Activated CD4-positive, CD25-positive, alpha-beta regulatory T cell treated with anti-CD3 and anti-CD28 coated beads, Interleukin-2, amount 50 U/mL, for 24 hours (primary cell): ENCODE data around the gene PATJ.

Source experiments
- ATAC-seq, 2 donors: fragments of 150-1000 bp; cut with Tn5 transposase; one replicate each; pipeline ENCODE4 v1.10.0; 2021; ENCODE audit warnings: mild to moderate bottlenecking in 1 of 2, moderate library complexity in 1 of 2

Gene PATJ

GRCh38 chr1:61993331-61993961, 251.2 kb downstream of the PATJ start:
- ATAC-seq, result no peak

- no peak for ATAC-seq
These were observed 253.4 kb downstream of the PATJ start for GRCh38 chr1:61995641-61996040.

GRCh38 chr1:61997123-61997522, 254.8 kb downstream of the PATJ start:
- ATAC-seq, result no peak

GRCh38 chr1:62003777-62004176, 261.5 kb downstream of the PATJ start:
- ATAC-seq, result no peak

- no peak for ATAC-seq
These were observed 264.4 kb downstream of the PATJ start for GRCh38 chr1:62006690-62007089.

GRCh38 chr1:62011006-62011405, 268.7 kb downstream of the PATJ start:
- no peak for ATAC-seq

- ATAC-seq, result no peak
These were observed 269.8 kb downstream of the PATJ start for GRCh38 chr1:62012095-62012494.

GRCh38 chr1:62012836-62013235, 270.6 kb downstream of the PATJ start:
- no peak for ATAC-seq

GRCh38 chr1:62013264-62013663, 271.0 kb downstream of the PATJ start:
- ATAC-seq, result no peak

- no peak for ATAC-seq
These were observed 280.2 kb downstream of the PATJ start for GRCh38 chr1:62022382-62022983.

GRCh38 chr1:62024690-62025089, 282.4 kb downstream of the PATJ start:
- ATAC-seq, result no peak

GRCh38 chr1:62025154-62025553, 282.9 kb downstream of the PATJ start:
- ATAC-seq, result no peak

GRCh38 chr1:62025892-62026291, 283.6 kb downstream of the PATJ start:
- ATAC-seq, result no peak

GRCh38 chr1:62029704-62030103, 287.4 kb downstream of the PATJ start:
- no peak for ATAC-seq

GRCh38 chr1:62034790-62035189, 292.5 kb downstream of the PATJ start:
- no peak for ATAC-seq

GRCh38 chr1:62037274-62037673, 295.0 kb downstream of the PATJ start:
- ATAC-seq, result no peak

GRCh38 chr1:62038594-62039284, 296.5 kb downstream of the PATJ start:
- no peak for ATAC-seq

GRCh38 chr1:62040450-62040849, 298.2 kb downstream of the PATJ start:
- no peak for ATAC-seq

- ATAC-seq, result no peak
These were observed 298.7 kb downstream of the PATJ start for GRCh38 chr1:62040973-62041372.

GRCh38 chr1:62043154-62043553, 300.9 kb downstream of the PATJ start:
- ATAC-seq, result no peak

- ATAC-seq, result no peak
These were observed 303.3 kb downstream of the PATJ start for GRCh38 chr1:62045574-62045973.

GRCh38 chr1:62046927-62047326, 304.6 kb downstream of the PATJ start:
- no peak for ATAC-seq

- ATAC-seq, result no peak
These were observed 307.9 kb downstream of the PATJ start for GRCh38 chr1:62050165-62050564.

GRCh38 chr1:62052946-62053345, 310.7 kb downstream of the PATJ start:
- ATAC-seq, result no peak
